HG03354 (cell line): ENCODE measurements around the gene STK4.

Experiments
- ATAC-seq: cut with Tn5 transposase; IDR thresholded peaks from one replicate; pipeline ENCODE4 v1.9.1; 2021; ENCODE audit warnings: mild to moderate bottlenecking; ENCODE audit not compliant: unreplicated experiment, poor library complexity, severe bottlenecking

STK4 gene

GRCh38 chr20:45072066-45072465 lies 105.8 kb downstream of the STK4 start:
- no peak for ATAC-seq

GRCh38 chr20:45073221-45073620 lies 106.9 kb downstream of the STK4 start:
- ATAC-seq = no peak

- ATAC-seq = no peak
Measured at GRCh38 chr20:45077559-45077958, 111.2 kb downstream of the STK4 start.

- ATAC-seq = no peak
Measured at GRCh38 chr20:45080867-45081624, 114.7 kb downstream of the STK4 start.

- ATAC-seq = no peak
Measured at GRCh38 chr20:45082468-45082867, 116.2 kb downstream of the STK4 start.

GRCh38 chr20:45083127-45083526 lies 116.8 kb downstream of the STK4 start:
- ATAC-seq = no peak

GRCh38 chr20:45085289-45085688 lies 119.0 kb downstream of the STK4 start:
- no peak for ATAC-seq

- no peak for ATAC-seq
Measured at GRCh38 chr20:45085867-45086266, 119.6 kb downstream of the STK4 start.

GRCh38 chr20:45087097-45087790 lies 120.9 kb downstream of the STK4 start:
- ATAC-seq = no peak

- ATAC-seq = no peak
Measured at GRCh38 chr20:45087814-45088213, 121.5 kb downstream of the STK4 start.

- ATAC-seq = no peak
Measured at GRCh38 chr20:45088247-45088646, 121.9 kb downstream of the STK4 start.

- ATAC-seq = no peak
Measured at GRCh38 chr20:45090481-45090880, 124.2 kb downstream of the STK4 start.

GRCh38 chr20:45091366-45091765 lies 125.1 kb downstream of the STK4 start:
- ATAC-seq = no peak

GRCh38 chr20:45092898-45093297 lies 126.6 kb downstream of the STK4 start:
- ATAC-seq = no peak

- no peak for ATAC-seq
Measured at GRCh38 chr20:45094201-45094600, 127.9 kb downstream of the STK4 start.

- ATAC-seq = no peak
Measured at GRCh38 chr20:45094864-45095574, 128.7 kb downstream of the STK4 start.

- ATAC-seq = no peak
Measured at GRCh38 chr20:45095805-45096238, 129.5 kb downstream of the STK4 start.

GRCh38 chr20:45096781-45097180 lies 130.5 kb downstream of the STK4 start:
- ATAC-seq = no peak

- ATAC-seq = no peak
Measured at GRCh38 chr20:45097485-45098102, 131.3 kb downstream of the STK4 start.

- ATAC-seq = no peak
Measured at GRCh38 chr20:45098103-45098773, 131.9 kb downstream of the STK4 start.
